HG02973 (cell line): ENCODE data around the gene CACNB2.

ENCODE experiments used
- ATAC-seq: cut with Tn5 transposase; IDR thresholded peaks from one replicate; pipeline ENCODE4 v1.9.1; 2021; ENCODE audit warnings: moderate library complexity; ENCODE audit not compliant: unreplicated experiment

Gene CACNB2

DNA sequence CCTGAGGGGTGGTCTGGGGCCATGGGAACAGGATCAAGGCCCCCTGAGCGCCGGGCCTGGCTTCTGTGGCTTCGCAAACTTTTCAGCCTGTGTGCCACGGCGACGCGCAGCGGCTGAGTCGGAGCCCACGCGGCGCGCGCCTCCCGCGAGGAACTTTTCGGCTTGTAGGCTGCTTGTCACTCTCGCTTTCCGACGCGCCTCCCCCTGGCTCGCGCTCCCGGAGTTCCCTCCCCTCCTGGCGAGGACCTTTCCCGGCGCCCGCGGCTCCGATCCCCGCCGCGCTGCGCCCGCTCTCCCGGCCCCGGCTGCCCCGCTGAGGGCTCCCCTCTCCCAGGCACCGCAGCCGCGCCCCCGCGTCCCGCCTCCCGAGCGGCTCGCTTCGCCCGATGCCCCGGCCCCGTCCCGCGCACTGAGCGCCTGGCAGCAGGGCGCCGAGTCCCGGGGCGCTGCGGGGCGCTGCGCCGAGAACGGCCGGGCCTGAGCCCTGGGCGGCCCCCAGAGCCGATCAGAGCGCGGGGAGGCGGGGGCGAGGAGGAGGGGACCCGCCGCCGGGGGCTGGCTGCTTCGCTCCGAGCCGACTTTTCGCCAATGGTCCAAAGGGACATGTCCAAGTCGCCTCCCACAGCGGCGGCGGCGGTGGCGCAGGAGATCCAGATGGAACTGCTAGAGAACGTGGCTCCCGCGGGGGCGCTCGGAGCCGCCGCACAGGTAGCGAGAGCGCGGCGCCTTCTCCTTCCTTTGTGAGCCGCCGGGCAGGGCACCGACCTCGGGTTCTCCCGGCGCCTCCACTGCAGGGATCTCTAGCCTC is at the start of gene CACNB2:
Gene CACNB2 (plus strand): TSS at position 276 of the 808 bp plus-strand sequence.
- no peak for ATAC-seq

DNA sequence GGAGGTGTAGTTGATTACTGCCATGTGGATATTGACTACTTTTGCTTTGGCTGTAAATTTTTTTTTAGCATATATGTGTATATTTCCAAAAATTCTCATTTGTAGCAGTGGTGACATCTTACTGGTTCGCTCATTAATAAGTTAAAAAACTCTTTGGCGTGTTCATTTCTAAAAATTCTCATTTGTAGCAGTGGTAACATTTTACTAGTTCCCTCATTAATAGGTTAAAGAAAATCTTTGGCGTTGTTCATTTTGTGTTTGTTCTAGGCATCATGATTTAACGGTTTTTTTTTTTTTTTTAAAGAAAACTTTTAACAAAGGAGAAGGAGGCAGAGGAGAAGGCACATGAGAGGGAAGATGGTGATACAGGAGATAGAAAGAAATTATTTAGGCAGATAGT is 45.9 kb upstream of the CACNB2 start:
- no peak for ATAC-seq

DNA sequence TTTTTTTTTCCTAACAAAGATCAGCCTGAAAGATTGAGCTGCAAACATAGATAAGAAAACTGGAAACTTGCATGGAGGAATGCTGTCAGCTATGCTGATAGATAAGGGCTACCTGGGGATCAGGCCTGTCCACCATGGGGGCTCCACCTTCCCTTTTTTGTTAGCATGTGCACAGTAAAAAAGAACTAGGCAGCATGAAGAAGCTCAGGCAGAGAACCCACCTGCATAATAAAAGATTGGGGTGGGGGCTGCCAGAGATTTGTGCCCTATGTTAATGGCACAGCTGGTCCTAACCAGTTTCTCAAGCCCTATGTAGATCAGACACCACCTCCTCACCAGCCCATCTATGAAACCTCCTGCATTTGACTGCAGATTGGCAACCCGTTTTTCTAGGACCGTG is 45.4 kb upstream of the CACNB2 start:
- ATAC-seq: no peak

DNA sequence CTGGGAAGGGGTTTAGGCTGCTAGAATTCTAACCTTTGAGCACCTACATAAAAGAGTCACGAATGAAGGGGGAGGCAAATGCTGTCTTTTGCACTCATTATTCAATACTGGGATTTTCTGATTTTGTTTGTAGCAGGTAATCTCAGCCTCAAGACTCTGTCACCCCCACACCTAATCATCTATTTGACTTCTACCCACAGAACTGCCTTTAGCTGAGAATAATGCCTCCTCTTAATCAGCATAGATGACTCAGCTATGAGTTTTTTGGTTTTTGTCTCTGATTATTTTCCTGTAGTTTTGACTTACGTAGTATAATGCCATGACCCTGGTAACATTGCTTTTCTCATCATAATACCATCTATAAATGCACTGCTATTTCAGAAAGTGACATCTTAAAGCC is 42.7 kb upstream of the CACNB2 start:
- ATAC-seq: no peak

DNA sequence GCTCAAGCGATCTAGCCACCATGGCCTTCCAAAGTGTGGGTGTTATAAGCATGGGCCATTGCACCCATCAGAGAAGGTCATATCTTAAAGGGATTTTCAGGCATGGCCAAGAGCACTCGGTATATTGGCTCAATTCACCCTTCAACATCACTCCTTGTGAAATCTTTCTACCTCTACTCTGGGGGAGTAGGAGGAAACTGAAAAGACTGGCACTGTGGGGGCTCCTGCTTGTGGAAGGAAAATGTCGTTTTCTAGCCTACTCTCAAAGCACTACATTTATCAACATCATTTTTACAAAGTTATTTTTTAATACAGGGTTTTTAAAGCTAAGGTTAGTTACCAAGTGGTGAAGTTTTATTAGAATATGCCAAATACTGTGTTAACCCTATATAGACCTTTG is 42.0 kb upstream of the CACNB2 start:
- no peak for ATAC-seq

DNA sequence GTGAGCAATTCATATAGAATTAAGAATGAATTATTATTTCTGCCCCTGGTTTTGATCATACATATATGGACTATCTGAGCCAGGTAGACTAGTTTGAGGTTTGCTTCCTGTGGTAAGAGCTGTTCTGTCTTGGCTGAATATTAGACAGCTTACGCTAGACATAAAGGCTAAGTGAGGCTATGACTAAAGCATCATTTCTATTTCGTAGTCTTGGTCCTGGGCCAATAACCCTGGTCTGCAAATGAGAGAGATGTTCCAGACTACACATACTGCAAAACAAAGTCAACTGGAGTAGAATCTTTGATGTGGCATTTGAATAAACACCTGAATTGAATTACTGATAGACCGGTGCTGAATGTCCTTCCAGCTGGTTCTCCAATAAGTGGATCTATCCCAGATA is 40.8 kb upstream of the CACNB2 start:
- ATAC-seq: no peak

DNA sequence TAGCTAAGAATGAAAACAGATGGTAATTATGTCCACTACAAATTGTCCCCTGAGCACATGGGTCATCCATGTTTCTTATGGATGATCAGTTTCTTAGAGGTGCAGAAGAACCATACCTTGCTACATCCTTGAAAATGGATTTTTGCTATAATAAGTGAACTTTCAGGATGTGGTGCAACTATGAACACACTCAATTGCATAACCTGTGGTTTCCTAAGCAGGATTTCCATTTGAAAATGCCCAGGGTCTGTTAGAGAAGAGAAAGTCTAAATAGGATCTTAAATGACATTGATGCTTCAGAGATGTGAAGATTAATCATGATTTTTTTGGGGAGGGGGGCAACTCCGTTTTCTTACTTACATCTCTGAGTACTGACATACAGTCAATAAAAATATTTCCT is 39.6 kb upstream of the CACNB2 start:
- no peak for ATAC-seq

DNA sequence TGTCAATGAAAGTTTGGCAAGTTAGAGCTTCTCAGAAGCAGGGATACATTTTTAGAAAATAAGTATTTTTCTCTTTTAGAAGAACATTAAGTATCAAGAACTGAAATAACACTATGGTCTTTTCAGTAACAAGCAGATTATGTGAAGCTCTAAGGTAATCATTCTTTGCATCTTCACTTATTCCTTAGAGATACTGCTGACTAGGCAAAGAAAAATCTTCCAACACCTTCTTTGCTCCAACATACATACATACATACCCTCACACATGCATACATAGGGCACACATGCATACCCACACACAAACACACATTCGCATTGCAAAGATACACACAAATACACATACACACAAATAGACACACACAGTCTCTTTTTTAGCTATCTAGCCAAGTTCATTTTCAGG is 37.8 kb upstream of the CACNB2 start:
- no peak for ATAC-seq

DNA sequence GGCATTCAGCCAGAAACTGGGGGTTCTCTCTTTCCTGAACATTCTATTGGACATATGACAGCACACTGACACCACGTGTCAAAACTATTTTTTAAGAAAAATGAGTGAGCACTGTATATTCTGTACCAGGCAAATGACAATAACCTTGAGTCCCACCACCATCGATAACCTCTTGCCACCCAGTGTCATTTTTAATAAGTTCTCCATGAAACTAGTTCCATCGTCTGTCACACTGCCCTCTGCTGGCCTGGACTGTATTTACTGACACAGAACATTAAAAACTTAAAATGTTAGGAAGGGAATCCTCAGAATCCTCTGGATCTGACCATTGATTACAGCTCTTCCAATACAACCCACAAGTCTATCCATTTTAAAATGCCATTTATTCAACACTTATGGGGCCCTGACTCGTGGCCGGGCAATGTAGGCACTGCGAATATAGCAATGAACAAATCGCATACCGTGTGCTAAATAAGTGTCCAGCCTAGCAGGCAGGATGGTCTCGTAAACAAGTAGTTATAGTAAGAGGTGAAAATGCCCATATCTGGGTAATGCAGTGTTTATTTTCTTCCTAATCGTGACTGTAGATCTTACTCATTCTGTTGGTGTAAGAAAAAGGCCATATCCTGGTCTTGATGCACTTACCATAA is 35.9 kb upstream of the CACNB2 start:
- no peak for ATAC-seq

DNA sequence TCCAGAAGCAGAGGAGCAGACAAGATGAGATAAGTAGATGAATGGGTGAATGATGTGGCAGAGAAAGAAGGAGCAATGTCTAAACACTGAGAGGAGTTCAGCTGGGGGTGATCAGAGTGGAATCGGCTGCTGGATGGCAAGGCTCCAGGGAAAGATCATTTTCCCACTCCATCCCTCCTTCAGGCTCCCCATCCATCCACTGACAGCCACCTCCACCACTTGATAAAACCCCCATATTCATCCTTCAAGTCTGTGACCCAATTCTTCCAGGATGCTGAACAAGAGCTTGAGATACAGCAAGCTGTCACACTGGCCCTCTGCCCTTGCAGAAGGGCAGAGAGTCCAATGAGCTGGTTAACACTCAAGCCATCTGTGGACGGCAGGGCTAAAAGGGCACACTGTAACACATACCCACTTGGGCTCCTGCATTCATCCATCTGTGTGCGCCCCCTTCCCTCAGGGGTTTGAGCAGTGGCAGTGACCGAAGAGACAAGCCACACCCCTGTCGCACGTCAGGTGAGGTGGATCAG is 30.8 kb upstream of the CACNB2 start:
- ATAC-seq: no peak

DNA sequence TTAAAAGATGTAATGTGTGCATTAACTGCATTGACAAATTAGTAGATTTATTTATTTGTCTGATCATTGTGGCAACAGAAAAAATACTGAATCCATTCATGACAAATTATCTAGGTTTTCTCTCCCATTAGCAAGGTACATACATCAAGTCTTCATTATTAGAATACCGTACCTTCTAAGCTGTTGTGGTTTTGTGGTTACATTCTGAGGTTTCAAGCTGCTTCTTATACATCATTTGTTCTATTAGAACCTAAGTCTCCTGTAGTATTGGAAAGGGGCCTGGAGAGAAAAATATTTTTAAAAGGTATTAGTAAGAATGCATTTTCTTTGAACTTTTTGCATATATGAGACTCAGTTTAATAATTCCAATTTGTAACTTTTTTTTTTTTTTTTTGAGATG is 26.3 kb upstream of the CACNB2 start:
- no peak for ATAC-seq

DNA sequence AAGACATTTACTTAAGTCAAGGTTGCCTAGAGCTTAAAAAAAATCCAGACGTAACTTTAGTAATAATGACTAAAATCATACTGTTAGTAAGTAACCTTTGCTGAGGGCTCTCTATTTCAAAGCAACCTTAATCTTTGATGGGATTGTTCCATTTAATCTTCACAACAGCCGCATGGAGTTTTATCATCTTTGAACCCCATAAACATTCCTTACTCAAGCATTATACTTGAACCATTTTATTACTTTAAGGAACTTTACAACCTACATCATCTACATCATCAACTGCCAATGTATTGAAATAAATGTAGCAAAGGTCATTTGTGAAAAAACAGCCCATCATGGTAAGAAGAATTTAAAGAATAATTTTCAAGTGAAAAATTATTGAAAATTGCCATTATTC is 22.9 kb upstream of the CACNB2 start:
- no peak for ATAC-seq

DNA sequence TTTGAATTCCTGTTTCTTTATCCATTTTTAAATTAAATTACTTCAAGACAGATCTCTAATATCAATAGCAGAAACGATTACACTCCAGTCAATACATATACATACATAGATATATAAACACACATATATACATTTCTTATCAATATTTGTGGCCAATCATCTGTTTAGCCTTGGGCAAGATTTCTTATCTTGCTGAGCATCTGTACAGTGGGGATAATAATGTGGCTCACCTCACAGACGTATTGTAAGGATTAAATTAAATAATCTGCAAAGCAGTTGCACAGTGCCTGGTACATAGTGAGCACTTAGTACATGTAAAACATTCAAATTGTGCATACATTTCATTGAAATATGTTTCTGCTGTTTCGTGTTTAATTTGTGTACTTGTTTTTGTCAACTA is 17.5 kb upstream of the CACNB2 start:
- ATAC-seq: no peak

DNA sequence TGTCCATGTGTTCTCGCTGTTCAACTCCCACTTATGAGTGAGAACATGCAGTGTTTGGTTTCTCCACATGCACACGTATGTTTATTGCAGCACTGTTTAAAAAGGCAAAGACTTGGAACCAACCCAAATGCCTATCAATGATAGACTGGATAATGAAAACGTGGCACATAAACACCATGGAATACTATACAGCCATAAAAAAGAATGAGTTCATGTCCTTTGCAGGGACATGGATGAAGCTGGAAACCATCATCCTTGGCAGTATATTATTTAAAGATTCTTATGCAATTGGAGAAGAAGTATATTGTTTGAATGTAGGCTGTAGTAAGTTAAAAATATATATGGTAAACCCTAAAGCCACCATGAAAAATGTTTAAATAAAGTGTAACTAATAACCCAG is 7.2 kb upstream of the CACNB2 start:
- ATAC-seq: no peak

DNA sequence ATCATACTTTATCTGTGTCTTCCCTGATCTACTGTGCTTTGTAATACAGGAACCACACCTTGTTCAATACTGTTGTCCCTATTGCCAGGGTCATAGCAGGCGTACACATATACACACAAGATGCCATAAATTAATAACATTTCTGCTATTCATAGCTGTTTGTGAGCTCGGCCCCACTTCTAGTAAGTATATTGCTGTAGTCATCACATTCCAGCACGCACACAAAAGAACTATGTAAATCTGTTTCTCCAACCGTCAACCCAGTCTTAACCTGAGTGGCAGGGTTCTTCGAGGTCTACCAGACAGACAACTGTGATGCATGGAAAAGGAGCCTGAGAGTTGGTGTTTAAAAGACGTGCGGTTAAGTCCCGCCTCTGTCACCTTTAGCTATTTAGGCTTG is 5.7 kb upstream of the CACNB2 start:
- no peak for ATAC-seq

DNA sequence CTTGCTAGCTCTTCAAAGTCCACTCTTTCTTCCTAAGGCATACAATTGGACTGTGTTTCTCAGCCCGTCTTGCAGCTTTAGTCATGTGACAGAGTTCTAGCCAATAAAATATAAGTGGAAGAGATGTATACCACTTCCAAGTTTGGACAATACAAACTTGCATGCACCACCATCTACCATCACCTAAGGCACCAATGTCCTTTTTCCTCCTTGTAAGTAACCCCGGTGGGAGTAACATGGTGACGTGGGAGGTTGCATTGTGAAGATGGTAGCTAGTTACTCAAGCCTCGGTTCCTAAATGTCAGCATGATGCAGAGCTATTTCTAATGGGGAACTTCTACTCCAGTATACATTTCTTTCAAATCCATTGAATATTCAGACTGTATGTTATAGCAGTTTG is 5.3 kb upstream of the CACNB2 start:
- ATAC-seq: no peak

DNA sequence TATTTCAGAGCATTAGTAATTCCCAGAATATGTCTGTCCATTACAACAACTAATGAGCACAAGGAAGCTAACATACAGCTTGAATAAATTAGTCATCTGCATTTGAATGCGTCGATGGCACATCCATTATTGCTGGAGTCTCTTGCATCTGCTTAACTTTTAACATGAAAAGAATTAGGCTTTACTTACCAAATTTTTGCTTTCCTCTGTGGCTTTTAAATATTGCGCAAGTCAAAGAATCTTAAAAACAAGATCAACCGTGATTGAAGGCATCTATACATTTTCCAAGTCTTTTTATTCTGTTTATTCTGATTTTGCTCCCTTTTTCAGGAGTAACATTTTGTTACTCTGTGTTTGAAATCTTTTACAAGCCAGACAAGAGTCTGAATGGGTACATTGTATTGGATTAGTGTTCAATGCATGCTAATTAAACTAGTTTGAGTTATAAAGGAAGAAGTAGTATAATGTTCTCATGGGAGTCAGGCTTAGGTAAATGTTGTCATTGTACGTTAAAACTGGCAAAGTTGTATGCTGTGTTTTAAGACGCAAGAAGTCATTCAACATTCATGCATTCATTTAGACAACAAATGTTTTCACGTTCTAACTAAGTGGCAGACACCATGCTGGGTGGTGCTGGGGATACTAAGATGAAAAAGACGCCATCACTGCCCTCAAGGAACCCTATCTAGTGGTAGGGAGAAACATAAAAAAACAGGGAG is 4.0 kb upstream of the CACNB2 start:
- no peak for ATAC-seq

DNA sequence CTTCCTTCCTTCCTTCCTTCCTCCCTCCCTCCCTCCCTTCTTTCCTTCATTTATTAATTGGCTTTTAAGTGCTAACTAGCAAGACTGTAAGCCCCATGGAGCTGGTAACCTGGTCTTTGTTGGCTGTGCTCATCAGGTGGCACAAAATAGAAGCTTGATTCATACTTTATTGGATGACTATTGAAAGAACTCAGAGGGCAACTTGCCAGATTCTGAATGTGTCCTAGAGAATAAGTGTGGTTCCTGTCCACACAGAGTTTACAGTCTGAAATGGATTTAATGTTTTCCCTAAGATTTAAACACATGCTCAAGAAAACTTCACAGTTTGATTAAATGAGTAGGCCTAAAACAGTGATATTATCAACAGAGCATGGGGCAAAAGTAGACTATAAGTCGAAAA is 3.1 kb upstream of the CACNB2 start:
- no peak for ATAC-seq

DNA sequence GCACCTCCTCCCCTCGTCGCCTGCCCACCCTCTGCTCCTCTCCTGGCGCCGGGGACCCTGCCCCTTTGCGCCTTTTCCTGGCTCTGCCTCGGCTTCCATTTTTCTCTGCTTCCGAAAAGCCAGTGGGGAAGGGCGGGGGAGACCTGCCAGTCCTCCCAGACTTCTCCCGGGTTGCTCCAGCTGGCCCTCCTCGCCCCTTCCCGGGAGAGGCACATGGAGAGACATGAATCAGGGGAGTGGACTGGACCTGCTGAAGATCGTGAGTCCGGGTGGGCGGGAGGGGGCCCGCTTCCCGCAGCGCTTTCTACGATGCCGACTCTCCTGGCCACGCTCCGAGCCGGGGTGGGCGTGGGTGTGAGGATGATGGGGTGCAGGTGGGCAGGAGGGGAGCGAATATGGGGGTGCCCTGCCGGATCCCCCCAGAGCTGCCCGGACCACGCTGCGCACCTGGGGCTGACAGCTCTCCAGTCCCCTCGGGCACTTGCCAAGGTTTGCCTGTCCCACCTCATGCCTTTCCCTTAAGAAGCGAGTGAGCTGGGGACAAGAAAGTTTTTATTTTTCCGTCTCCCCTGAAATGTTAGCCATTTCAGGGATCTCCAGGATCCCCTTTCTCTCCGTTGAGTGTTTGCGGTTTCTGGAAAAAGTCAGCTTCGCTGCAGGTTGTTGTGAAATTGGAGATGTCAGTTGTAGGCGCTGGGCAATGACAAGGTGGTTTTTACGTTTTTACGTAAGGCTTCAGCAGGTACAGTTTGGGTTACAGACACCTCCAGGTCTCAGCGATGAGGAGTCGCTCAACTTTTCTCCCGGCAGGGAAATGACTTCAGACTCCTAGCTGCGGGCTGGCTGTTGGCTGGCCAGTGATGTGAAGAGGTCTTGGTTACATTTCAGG is 977 bp downstream of the CACNB2 start:
- ATAC-seq: no peak

DNA sequence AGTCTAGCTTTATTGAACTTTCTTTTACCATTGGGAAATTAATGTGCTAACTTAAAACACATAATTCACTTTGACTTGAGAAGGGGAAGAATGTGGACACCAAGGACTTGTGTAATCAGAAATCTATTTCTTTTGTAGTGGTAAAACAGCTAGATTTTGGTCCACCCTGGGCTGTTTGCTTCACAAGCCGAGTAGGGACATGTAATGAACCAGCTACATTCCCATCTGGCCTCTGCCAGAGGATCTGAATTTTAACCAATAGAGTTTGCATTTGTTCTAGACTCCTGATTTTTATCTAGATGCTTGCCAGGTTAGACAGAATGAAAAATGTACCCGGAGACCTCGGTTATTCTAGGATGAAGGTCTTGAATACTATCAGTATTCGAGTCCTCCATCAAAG is 1.9 kb downstream of the CACNB2 start:
- ATAC-seq: no peak

DNA sequence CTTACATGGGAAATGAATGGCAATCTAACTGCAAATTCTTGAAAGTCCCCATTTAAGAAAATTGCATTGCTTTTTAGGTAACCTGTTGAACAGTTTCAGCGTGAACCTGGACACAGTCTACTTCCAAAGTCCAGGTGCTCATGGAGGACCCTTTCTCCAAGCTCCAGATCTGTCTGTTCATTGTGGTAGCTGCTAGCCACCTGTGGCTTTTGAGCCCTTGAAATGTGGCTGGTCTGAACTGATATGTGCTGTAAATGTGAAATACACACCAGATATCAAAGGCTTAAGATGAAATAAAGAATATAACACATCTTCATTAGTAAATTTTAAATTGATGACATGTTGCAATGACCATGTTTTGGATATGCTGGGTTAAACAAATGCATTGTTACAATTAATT is 4.2 kb downstream of the CACNB2 start:
- ATAC-seq: no peak
